ENCODE data around the gene APC2.

APC2 gene

GRCh38 chr19:1501200-1501595 is 51.3 kb downstream of the APC2 start:
- H3K4me3 Mint-ChIP-seq, result no peak overlapping the region
- TF ChIP-seq, protein P1, sequence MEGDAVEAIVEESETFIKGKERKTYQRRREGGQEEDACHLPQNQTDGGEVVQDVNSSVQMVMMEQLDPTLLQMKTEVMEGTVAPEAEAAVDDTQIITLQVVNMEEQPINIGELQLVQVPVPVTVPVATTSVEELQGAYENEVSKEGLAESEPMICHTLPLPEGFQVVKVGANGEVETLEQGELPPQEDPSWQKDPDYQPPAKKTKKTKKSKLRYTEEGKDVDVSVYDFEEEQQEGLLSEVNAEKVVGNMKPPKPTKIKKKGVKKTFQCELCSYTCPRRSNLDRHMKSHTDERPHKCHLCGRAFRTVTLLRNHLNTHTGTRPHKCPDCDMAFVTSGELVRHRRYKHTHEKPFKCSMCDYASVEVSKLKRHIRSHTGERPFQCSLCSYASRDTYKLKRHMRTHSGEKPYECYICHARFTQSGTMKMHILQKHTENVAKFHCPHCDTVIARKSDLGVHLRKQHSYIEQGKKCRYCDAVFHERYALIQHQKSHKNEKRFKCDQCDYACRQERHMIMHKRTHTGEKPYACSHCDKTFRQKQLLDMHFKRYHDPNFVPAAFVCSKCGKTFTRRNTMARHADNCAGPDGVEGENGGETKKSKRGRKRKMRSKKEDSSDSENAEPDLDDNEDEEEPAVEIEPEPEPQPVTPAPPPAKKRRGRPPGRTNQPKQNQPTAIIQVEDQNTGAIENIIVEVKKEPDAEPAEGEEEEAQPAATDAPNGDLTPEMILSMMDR (IDR thresholded peaks at IDR 0.05; ENCODE audit: unreplicated experiment in 3 of 3), result no peak
- peaks cover 5% of the 10 kb centered on the region for H3K4me1 Mint-ChIP-seq
- H3K27ac Mint-ChIP-seq, result no peak overlapping the region
- no peaks in the 10 kb centered on the region for H3K9me3 Mint-ChIP-seq
- peaks cover 43% of the 10 kb centered on the region for H3K27me3 Mint-ChIP-seq (ENCODE audit: low read depth)
- H3K36me3 Mint-ChIP-seq (ENCODE audit: low read depth), result no peaks in the 10 kb centered on the region

DNA sequence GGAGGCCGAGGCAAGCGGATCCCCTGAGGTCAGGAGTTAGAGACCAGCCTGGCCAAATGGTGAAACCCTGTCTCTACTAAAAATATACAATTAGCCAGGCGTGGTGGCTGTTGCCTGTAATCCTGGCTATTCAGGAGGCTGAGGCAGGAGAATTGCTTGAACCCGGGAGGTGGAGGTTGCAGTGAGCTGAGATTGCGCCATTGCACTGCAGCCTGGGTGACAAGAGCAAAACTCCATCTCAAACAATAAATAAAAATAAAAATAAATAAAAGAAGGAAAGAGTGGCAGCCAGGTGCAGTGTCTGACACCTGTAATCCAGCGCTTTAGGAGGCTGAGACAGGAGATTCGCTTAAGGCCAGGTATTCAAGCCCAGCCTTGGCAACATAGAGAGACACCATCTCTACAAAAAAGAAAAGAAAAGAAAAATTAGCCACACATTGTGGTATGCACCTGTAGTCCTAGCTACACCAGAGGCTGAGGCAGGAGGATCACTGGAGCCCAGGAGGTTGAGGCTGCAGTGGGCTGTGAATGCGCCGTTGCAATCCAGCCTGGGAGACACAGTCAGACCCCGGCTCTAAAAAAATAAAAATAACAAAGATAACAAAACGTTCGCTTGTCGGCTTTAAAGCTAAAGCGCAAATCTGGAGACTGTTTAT is 52.6 kb downstream of the APC2 start:
- H3K4me1 Mint-ChIP-seq, result peaks cover 7% of the 10 kb centered on the region
- TF ChIP-seq, protein P1 (IDR thresholded peaks at IDR 0.05; ENCODE audit: unreplicated experiment in 3 of 3), result no peak
- peaks cover 40% of the 10 kb centered on the region for H3K27me3 Mint-ChIP-seq (ENCODE audit: low read depth)
- H3K36me3 Mint-ChIP-seq (ENCODE audit: low read depth), result no peaks in the 10 kb centered on the region
- no peaks in the 10 kb centered on the region for H3K9me3 Mint-ChIP-seq
- no peak overlapping the region for H3K27ac Mint-ChIP-seq
- no peak overlapping the region for H3K4me3 Mint-ChIP-seq

GRCh38 chr19:1503089-1503924 is 53.4 kb downstream of the APC2 start:
- H3K4me1 Mint-ChIP-seq, result peaks cover 11% of the 10 kb centered on the region
- no peak overlapping the region for H3K27ac Mint-ChIP-seq
- no peaks in the 10 kb centered on the region for H3K36me3 Mint-ChIP-seq (ENCODE audit: low read depth)
- H3K4me3 Mint-ChIP-seq, result no peak overlapping the region
- TF ChIP-seq, protein P1 (IDR thresholded peaks at IDR 0.05; ENCODE audit: unreplicated experiment in 3 of 3), result peak; percentile 71 to 82 (median 75)
- H3K9me3 Mint-ChIP-seq, result no peaks in the 10 kb centered on the region
- peaks cover 44% of the 10 kb centered on the region for H3K27me3 Mint-ChIP-seq (ENCODE audit: low read depth)

- no peak overlapping the region for H3K4me3 Mint-ChIP-seq
- H3K27ac Mint-ChIP-seq, result peak overlapping the region in 2 of 3 experiments; percentile 40 to 75
- no peaks in the 10 kb centered on the region for H3K36me3 Mint-ChIP-seq (ENCODE audit: low read depth)
- no peaks in the 10 kb centered on the region for H3K9me3 Mint-ChIP-seq
- peaks cover 11% of the 10 kb centered on the region for H3K4me1 Mint-ChIP-seq
- TF ChIP-seq, protein P1 (IDR thresholded peaks at IDR 0.05; ENCODE audit: unreplicated experiment in 3 of 3), result no peak
- peaks cover 44% of the 10 kb centered on the region for H3K27me3 Mint-ChIP-seq (ENCODE audit: low read depth)
These were observed 54.2 kb downstream of the APC2 start for GRCh38 chr19:1503925-1504773.

DNA sequence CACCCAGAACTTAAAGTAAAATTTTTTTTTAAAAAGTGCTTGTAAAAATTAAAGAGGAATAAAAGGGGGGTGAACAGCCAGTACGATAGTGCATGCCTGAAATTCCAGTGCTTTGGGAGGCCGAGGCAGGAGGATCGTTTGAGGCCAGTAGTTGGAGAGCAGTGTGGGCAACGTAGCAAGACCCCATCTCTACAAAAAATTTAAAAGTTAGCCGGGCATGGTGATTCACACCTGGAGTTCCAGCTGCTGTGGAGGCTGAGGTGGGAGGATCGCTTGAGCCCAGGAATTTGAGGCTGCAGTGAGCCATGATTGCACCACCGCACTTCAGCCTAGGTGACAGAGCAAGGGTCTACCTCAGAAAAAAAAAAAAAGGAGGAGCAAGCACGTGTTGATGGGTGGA is 55.1 kb downstream of the APC2 start:
- Mint-ChIP-seq H3K9me3 (no peaks in the 10 kb centered on the region), H3K27ac (peak overlapping the region in 1 of 3 experiments; percentile 40), H3K27me3 (ENCODE audit: low read depth) (peaks cover 44% of the 10 kb centered on the region), H3K36me3 (ENCODE audit: low read depth) (no peaks in the 10 kb centered on the region), H3K4me1 (peaks cover 20% of the 10 kb centered on the region), H3K4me3 (no peak overlapping the region)
- TF ChIP-seq, protein P1 (IDR thresholded peaks at IDR 0.05; ENCODE audit: unreplicated experiment in 3 of 3), result no peak

Measured in nephron (organoid).